ENCODE measurements around the gene EPSTI1.

Gene EPSTI1

DNA sequence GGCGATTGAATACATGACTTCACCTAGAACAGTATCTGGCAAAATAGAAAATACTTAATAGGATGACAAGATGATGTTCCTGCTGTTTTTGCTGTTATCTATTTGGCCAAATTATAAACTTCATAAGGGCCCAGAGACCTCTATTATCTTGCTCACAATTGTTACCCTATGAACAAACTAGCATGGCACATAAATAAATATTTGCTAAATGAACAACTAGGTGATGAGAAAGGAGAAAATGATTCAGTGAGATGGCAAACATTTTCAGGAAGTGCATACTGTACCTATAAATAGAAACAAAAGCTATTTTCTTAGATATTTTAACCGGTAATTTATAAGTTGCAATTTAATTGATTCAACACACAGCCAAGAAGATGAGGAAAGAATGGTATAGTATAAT lies 132.3 kb downstream of the EPSTI1 start:
- no peak for DNase-seq (ENCODE audit: low read depth in 4 of 4, low spot score in 1 of 4)

GRCh38 chr13:42855410-42855809 lies 136.6 kb downstream of the EPSTI1 start:
- no peak for DNase-seq (ENCODE audit: low read depth in 4 of 4, low spot score in 1 of 4)

- no peak for DNase-seq (ENCODE audit: low read depth in 4 of 4, low spot score in 1 of 4)
These were observed 139.9 kb downstream of the EPSTI1 start for GRCh38 chr13:42852136-42852535.

DNA sequence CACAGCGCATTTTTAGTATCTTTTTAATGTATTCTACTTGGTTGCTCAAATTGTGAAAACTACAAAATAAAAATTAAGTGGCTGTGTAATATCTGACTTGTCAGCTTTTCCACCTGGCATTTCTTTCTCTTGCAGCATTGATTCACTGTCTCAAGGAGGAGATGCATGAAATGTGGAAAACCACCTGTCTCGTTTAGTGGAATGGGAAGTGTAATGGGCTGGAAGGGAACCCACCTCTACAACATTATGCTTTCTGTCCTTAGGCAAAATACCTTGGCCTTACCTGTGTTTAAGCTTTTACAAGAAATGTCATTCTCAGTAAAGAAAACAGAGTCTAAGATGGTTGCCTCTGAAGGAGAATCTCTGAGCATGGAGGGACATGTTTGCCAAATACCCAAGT lies 142.8 kb downstream of the EPSTI1 start:
- no peak for DNase-seq (ENCODE audit: low read depth in 4 of 4, low spot score in 1 of 4)

DNA sequence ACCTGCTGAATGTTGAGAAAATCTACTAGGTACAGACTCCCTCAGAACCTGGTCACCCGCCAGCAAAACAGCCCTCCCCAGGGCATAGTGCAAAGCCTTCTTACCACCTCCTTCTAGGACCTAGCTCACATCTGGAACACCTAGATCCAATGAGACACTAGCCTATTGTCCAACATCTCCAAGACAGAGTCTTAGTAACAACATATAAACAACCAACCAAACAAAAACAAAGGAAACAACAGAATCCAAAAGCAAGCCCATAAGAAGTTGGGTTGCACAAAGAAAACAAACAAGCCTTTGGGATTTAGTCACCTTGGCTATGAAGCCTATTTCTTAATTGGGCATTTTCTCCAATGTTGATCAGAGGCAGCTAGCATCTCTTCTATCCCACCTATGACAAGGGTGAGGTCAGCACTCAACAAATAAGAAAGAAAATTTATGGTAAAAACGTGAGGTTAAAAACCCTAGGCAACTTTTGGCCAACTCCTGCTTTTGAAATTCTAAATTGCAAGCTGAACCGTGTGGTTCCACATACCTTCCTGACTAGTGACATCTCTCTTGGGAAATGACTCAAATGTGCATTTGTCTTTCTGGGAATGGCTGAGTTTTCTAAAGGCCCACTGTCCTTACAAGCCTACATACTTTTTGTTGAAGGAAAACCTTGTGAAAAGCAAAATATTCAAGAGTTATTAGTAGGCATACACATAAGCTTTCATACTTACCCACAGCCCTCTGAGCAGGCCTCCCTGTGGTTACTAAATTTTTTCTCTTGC lies 144.0 kb downstream of the EPSTI1 start:
- DNase-seq (ENCODE audit: low read depth in 4 of 4, low spot score in 1 of 4), result no peak

GRCh38 chr13:42836930-42837690 lies 154.9 kb downstream of the EPSTI1 start:
- no peak for DNase-seq (ENCODE audit: low read depth in 4 of 4, low spot score in 1 of 4)

All from stimulated activated CD4-positive, alpha-beta T cell treated with anti-CD3 and anti-CD28 coated beads, Interleukin-1b, Interleukin-23, amount 100 ng/mL, for 24 hours (primary cell).